AG09309 (cell line): ENCODE results near the gene ASB15.

Source experiments
- DNase-seq: peaks from one replicate; pipeline ENCODE4 v3.0.0-alpha.2; 2010; ENCODE audit warnings: low read depth
- H3K4me3 ChIP-seq: 2 replicates; pipeline ENCODE4 v1.5.1; 2011; ENCODE audit warnings: mild to moderate bottlenecking, low read depth, low read length, moderate library complexity; ENCODE audit not compliant: control insufficient read depth
- CTCF ChIP-seq: IDR thresholded peaks from 2 replicates; pipeline ENCODE4 v1.5.1; 2011; ENCODE audit warnings: mild to moderate bottlenecking, low read depth, low read length, inconsistent platforms; ENCODE audit not compliant: insufficient read depth, control insufficient read depth; ENCODE audit errors: missing control alignments

Gene ASB15

GRCh38 chr7:123657304-123657685, 55.7 kb downstream of the ASB15 start:
- no peak for DNase-seq
- H3K4me3 ChIP-seq: no peak overlapping the region
- TF ChIP-seq CTCF: no peak

GRCh38 chr7:123658023-123658422, 56.4 kb downstream of the ASB15 start:
- no peak for TF ChIP-seq CTCF
- H3K4me3 ChIP-seq: no peak overlapping the region
- DNase-seq: no peak

- TF ChIP-seq CTCF: no peak
- no peak overlapping the region for H3K4me3 ChIP-seq
- no peak for DNase-seq
Measured at GRCh38 chr7:123660514-123661354, 59.1 kb downstream of the ASB15 start.

- DNase-seq: no peak
- no peak for TF ChIP-seq CTCF
Measured at GRCh38 chr7:123661765-123662164, 60.1 kb downstream of the ASB15 start.

GRCh38 chr7:123662293-123662692, 60.7 kb downstream of the ASB15 start:
- TF ChIP-seq CTCF: no peak
- no peak for DNase-seq
- no peak overlapping the region for H3K4me3 ChIP-seq

More at GRCh38 chr7:123661765-123662164, 60.1 kb downstream of the ASB15 start:
- no peak overlapping the region for H3K4me3 ChIP-seq

GRCh38 chr7:123662755-123663154, 61.1 kb downstream of the ASB15 start:
- DNase-seq: no peak
- no peak for TF ChIP-seq CTCF
- no peak overlapping the region for H3K4me3 ChIP-seq

GRCh38 chr7:123663200-123663599, 61.6 kb downstream of the ASB15 start:
- no peak for TF ChIP-seq CTCF
- H3K4me3 ChIP-seq: no peak overlapping the region
- no peak for DNase-seq
